ENCODE data around the gene CELSR3. TPM values are rescaled to one million over a fixed set of nuclear protein-coding genes. Genes with fewer than 3 reads are reported as not detected.

The CELSR3 gene
- total RNA-seq, 1 experiment from 2014 or later = 35.4 TPM

- Mint-ChIP-seq H3K27ac (ENCODE audit: unreplicated experiment) (peak overlapping the region; percentile 35), H3K4me3 (ENCODE audit: unreplicated experiment) (no peak overlapping the region), H3K9me3 (ENCODE audit: unreplicated experiment) (no peaks in the 10 kb centered on the region), H3K4me1 (ENCODE audit: low read depth, unreplicated experiment) (no peaks in the 10 kb centered on the region), H3K27me3 (ENCODE audit: insufficient read depth, unreplicated experiment) (no peaks in the 10 kb centered on the region), H3K36me3 (ENCODE audit: insufficient read depth, unreplicated experiment) (peaks cover 70% of the 10 kb centered on the region)
- no peak for DNase-seq
- intact Hi-C loops (cut with micrococcal nuclease; ENCODE audit: unreplicated experiment) = no loop called here
- TF ChIP-seq, protein P1, sequence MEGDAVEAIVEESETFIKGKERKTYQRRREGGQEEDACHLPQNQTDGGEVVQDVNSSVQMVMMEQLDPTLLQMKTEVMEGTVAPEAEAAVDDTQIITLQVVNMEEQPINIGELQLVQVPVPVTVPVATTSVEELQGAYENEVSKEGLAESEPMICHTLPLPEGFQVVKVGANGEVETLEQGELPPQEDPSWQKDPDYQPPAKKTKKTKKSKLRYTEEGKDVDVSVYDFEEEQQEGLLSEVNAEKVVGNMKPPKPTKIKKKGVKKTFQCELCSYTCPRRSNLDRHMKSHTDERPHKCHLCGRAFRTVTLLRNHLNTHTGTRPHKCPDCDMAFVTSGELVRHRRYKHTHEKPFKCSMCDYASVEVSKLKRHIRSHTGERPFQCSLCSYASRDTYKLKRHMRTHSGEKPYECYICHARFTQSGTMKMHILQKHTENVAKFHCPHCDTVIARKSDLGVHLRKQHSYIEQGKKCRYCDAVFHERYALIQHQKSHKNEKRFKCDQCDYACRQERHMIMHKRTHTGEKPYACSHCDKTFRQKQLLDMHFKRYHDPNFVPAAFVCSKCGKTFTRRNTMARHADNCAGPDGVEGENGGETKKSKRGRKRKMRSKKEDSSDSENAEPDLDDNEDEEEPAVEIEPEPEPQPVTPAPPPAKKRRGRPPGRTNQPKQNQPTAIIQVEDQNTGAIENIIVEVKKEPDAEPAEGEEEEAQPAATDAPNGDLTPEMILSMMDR (IDR thresholded peaks at IDR 0.05; ENCODE audit: insufficient read depth in 1 of 2, low read depth in 1 of 2, low read length in 1 of 2, severe bottlenecking in 1 of 2, unreplicated experiment in 1 of 2) = no peak
- no peak overlapping the region for H3K4me3 ChIP-seq (ENCODE audit: low read depth, low read length)
- no TSS peak for BruUV-seq (replicated peaks)
- H3K4me1 ChIP-seq = no peaks in the 10 kb centered on the region
- POLR2A ChIA-PET = no interaction called here
- peaks cover 7% of the 10 kb centered on the region for H3K36me3 ChIP-seq (ENCODE audit: control insufficient read depth, insufficient read depth, low read length)
- CTCF ChIA-PET = no interaction called here
- H3K9me3 ChIP-seq = no peaks in the 10 kb centered on the region
- no peaks in the 10 kb centered on the region for H3K27me3 ChIP-seq (replicated peaks; ENCODE audit: control insufficient read depth, insufficient read depth, low read length)
Measured at GRCh38 chr3:48655063-48655462, 7.6 kb downstream of the CELSR3 start.

GRCh38 chr3:48652923-48653715 lies 9.6 kb downstream of the CELSR3 start:
- DNase-seq = no peak
- H3K27me3 ChIP-seq (replicated peaks; ENCODE audit: control insufficient read depth, insufficient read depth, low read length) = no peaks in the 10 kb centered on the region
- BruUV-seq (replicated peaks) = no TSS peak
- H3K9me3 ChIP-seq = no peaks in the 10 kb centered on the region
- Mint-ChIP-seq H3K36me3 (ENCODE audit: insufficient read depth, unreplicated experiment) (peaks cover 66% of the 10 kb centered on the region), H3K27ac (ENCODE audit: unreplicated experiment) (no peak overlapping the region), H3K27me3 (ENCODE audit: insufficient read depth, unreplicated experiment) (no peaks in the 10 kb centered on the region), H3K9me3 (ENCODE audit: unreplicated experiment) (no peaks in the 10 kb centered on the region), H3K4me1 (ENCODE audit: low read depth, unreplicated experiment) (no peaks in the 10 kb centered on the region), H3K4me3 (ENCODE audit: unreplicated experiment) (no peak overlapping the region)
- TF ChIP-seq, protein P1 (IDR thresholded peaks at IDR 0.05; ENCODE audit: insufficient read depth in 1 of 2, low read depth in 1 of 2, low read length in 1 of 2, severe bottlenecking in 1 of 2, unreplicated experiment in 1 of 2) = no peak
- no peaks in the 10 kb centered on the region for H3K4me1 ChIP-seq
- H3K4me3 ChIP-seq (ENCODE audit: low read depth, low read length) = no peak overlapping the region
- intact Hi-C loops (cut with micrococcal nuclease; ENCODE audit: unreplicated experiment) = no loop called here
- CTCF ChIA-PET = no interaction called here
- peaks cover 4% of the 10 kb centered on the region for H3K36me3 ChIP-seq (ENCODE audit: control insufficient read depth, insufficient read depth, low read length)
- POLR2A ChIA-PET = no interaction called here

GRCh38 chr3:48651771-48652170 lies 10.9 kb downstream of the CELSR3 start:
- H3K4me3 Mint-ChIP-seq (ENCODE audit: unreplicated experiment) = no peak overlapping the region
- no peaks in the 10 kb centered on the region for H3K4me1 Mint-ChIP-seq (ENCODE audit: low read depth, unreplicated experiment)
- Histone ChIP-seq H3K4me1 (no peaks in the 10 kb centered on the region), H3K36me3 (ENCODE audit: control insufficient read depth, insufficient read depth, low read length) (peaks cover 4% of the 10 kb centered on the region), H3K9me3 (no peaks in the 10 kb centered on the region), H3K4me3 (ENCODE audit: low read depth, low read length) (no peak overlapping the region), H3K27me3 (replicated peaks; ENCODE audit: control insufficient read depth, insufficient read depth, low read length) (no peaks in the 10 kb centered on the region)
- H3K9me3 Mint-ChIP-seq (ENCODE audit: unreplicated experiment) = no peaks in the 10 kb centered on the region
- no peak overlapping the region for H3K27ac Mint-ChIP-seq (ENCODE audit: unreplicated experiment)
- CTCF ChIA-PET = no interaction called here
- POLR2A ChIA-PET = no interaction called here
- H3K36me3 Mint-ChIP-seq (ENCODE audit: insufficient read depth, unreplicated experiment) = peaks cover 60% of the 10 kb centered on the region
- TF ChIP-seq, protein P1 (IDR thresholded peaks at IDR 0.05; ENCODE audit: insufficient read depth in 1 of 2, low read depth in 1 of 2, low read length in 1 of 2, severe bottlenecking in 1 of 2, unreplicated experiment in 1 of 2) = no peak
- no peak for DNase-seq
- BruUV-seq (replicated peaks) = no TSS peak
- H3K27me3 Mint-ChIP-seq (ENCODE audit: insufficient read depth, unreplicated experiment) = no peaks in the 10 kb centered on the region
- intact Hi-C loops (cut with micrococcal nuclease; ENCODE audit: unreplicated experiment) = no loop called here

Measured in Caco-2 (cell line).